Nucleus accumbens (tissue), 56 donors: ENCODE measurements around the gene ZCCHC18.

Source experiments
- DNase-seq, 56 donors: peaks; one replicate each; lab custom pipeline; 2025; lab: John Stamatoyannopoulos, UW

Gene ZCCHC18

GRCh38 chrX:104126856-104127255 is 14.5 kb downstream of the ZCCHC18 start:
- no peak for DNase-seq

GRCh38 chrX:104130808-104131207 is 18.5 kb downstream of the ZCCHC18 start:
- DNase-seq = no peak

DNA sequence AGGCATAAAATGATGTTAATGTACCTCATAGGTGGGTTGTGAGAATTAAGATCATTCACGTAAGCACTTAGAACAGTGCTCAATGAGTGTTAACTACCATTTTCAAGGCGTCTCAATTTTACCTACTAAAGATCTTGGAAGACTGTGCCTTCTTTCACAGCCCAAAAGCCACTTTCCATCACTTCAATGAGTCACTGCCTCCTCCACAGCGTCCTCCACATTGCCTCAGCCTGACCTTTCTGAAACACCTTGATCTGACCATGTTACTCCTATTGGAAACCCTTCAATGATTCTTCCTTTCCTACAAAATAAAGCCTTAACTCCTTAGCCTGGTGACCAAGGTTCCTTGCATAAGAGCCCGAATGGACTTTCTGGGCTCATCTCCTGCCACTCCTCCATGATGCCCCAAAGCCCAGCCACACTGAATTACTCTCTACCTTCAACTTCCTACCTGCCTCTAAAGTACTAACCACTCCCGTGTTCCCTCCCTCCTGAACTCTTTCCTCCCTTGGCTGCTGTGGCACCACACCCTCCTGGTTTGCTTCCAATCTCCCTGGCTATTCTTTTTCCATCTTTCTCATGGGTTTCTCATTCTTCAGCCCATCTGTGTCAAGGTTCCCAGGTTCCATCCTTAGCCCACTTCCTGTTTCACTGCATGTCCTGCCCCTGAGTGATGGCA is 22.4 kb downstream of the ZCCHC18 start:
- no peak for DNase-seq

DNA sequence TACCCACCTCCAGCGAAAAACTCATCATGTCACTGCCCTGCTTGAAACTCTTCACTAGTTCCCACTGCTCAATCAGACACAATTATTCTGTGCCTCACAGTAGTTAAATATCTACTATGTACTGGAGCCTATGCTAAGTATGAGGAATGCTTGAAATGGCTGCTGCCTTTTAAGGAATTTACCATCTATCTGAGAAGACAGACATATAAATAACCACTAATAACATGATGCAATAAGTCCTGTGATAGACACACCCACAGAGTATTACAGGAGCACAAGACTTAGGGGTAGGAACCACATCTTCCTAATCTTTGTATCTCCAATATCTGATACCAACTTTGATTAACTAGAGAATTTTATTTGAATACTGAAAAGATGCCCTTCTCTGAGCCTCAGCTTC is 23.4 kb downstream of the ZCCHC18 start:
- no peak for DNase-seq

DNA sequence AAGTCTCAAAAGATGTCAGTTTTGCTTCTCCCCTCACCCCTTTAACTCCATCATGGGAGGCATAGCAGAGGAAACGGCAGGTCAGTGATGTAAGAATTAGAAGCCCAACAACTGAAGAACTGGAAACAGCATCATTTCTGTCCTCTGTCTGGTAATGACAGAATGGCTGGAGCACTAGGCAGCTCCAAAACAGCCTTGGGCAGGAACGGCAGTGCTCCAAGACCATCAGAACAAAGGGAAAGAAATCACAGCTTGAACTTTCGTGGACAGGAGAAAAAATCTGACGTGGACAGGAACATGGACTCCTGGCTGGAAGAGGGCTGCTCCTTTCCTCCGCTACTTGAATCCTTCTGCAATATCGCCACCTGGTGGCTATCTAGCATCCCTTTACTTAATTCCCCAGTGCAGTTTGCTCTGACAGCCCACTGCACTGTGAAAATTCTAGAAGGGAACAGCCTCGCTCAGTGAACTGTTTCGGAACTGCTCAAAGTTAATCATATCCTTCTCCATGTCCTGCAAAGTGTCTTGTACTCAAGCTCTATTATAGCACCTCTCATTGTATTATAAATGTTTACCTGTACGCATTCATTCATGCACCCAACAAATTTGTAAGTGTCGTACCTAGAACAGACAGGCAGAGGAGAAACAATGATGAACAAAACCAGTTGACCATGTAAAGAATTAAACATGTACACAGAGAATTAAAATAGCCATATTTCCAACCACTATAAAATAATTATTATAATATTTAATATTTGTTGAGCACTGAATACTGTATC is 24.1 kb downstream of the ZCCHC18 start:
- peak in 52 of 56 donors; percentile 2 to 83 (median 38) for DNase-seq

- peak in 2 of 56 donors; percentile 10 to 15 for DNase-seq
Measured at GRCh38 chrX:104137496-104137895, 25.2 kb downstream of the ZCCHC18 start.

GRCh38 chrX:104141087-104141760 is 28.9 kb downstream of the ZCCHC18 start:
- DNase-seq = no peak

GRCh38 chrX:104151037-104151436 is 38.7 kb downstream of the ZCCHC18 start:
- DNase-seq = no peak

DNA sequence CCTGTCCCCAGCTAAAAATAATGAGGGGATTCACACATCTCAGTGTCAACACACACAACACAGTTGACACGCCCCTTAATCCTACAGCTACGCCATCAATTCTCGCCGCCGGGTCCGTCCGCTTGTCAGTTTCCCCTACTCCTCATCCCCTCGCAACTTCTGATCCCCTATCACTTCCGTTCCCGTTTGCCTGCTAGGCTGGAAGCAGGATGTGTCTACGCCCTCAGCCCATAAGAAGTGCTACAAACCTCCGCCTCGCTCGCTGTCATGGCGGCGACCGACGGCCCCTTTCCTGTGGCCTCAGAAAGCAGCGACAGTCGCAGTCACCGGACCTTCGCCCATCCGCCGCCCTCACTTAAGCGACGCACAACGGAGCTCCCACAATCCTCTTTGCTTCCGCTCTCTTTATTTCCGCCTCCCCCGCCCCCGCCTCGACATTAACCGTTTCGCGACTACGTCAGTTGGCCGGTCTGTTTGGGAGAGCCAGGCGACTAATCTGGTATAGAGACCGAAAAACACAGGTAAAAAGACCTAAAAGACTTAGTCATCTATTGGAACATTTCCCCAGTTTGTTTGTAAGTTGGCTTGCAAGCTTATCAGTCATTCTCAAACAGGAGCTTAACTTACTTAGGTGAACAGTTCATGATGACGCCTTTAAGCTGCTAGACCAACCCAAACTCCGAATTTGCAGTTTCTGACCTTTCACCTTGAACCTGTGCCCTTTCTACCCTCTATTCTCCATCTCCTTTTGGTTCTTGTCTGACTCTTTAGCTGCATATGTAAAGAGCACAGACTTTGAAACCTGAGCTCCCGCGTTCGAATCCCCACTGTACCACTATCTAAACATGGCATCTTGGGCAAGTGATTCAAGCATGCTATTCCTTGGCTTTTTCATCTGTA is 44.6 kb downstream of the ZCCHC18 start, which contains the start of gene SLC25A53:
Gene SLC25A53 (minus strand): TSS at position 380 of the 900 bp plus-strand sequence. CDS start 51,752 bp downstream, outside the sequence.
- peak; percentile 20 to 89 (median 71) for DNase-seq
